K562 (cell line): ENCODE data around the gene NT5C1B. TPM values are rescaled to one million over a fixed set of nuclear protein-coding genes. Genes with fewer than 3 reads are reported as not detected.

Experiments
- ATAC-seq: fragments of 200-7000 bp; cut with Tn5 transposase; 3 replicates; pipeline ENCODE4 v1.9.1; 2020; ENCODE audit warnings: moderate library complexity
- BruUV-seq: library from RNA; stranded (reverse); fragments of 400-500 nt; replicated peaks from 2 replicates; lab custom pipeline; 2021; lab: Mats Ljungman, UMichigan
- CTCF ChIA-PET: fragments of 300-600 bp; formaldehyde crosslinking; extraction: SDS; loops from one replicate; lab custom pipeline; 2021; ENCODE audit warnings: low intra/inter-chr PET ratio; lab: Yijun Ruan, JAX
- POLR2A ChIA-PET: fragments of 300-600, 350-650 bp; sonication (Branson Sonifier 250); formaldehyde crosslinking; extraction: SDS; loops from one replicate; lab custom pipeline; 2021; ENCODE audit warnings: antibody characterized with exemption, inconsistent platforms; lab: Yijun Ruan, JAX
- DNase-seq, 4 experiments: peaks; one replicate each; pipeline versions ENCODE4 v3.0.0 to v3.0.0-alpha.2; 2011 to 2018; ENCODE audit warnings: low spot score in 3 of 4, mixed read lengths in 3 of 4; ENCODE audit errors: extremely low read depth in 1 of 4
- FAIRE-seq: peaks from 2 replicates; lab custom pipeline; 2011; peaks lifted over from hg19 to GRCh38; lab: Jason Lieb, UNC
- H2AFZ ChIP-seq: 2 replicates; pipeline ENCODE4 v1.6.0; 2011; ENCODE audit warnings: low read depth, low read length, control low read depth, inconsistent platforms
- H3K27ac ChIP-seq: fragments of 200-600 bp; 3 replicates; pipeline ENCODE4 v1.8.0; 2011; ENCODE audit warnings: low read depth, mild to moderate bottlenecking, control low read depth, inconsistent platforms, low read length, moderate library complexity, mixed read lengths; ENCODE audit errors: extremely low read depth
- H3K27me3 ChIP-seq, 2 experiments: fragments of 300-600 bp in 1 of 2; 2 replicates in 1 of 2; 3 replicates in 1 of 2; pipeline versions ENCODE4 v1.6.0 to v1.8.0; 2011; ENCODE audit warnings: inconsistent platforms in 2 of 2, low read length in 2 of 2, mild to moderate bottlenecking in 1 of 2, mixed read lengths in 1 of 2, moderate library complexity in 1 of 2; ENCODE audit not compliant: control insufficient read depth in 2 of 2, insufficient read depth in 2 of 2
- H3K36me3 ChIP-seq: fragments of 300-600 bp; 3 replicates; pipeline ENCODE4 v1.8.0; 2011; ENCODE audit warnings: mild to moderate bottlenecking, low read length, inconsistent platforms; ENCODE audit not compliant: control insufficient read depth, insufficient read depth
- H3K4me1 ChIP-seq, 2 experiments: fragments of 200-600 bp in 1 of 2; replicated peaks in 1 of 2; 2 replicates in 1 of 2; 3 replicates in 1 of 2; pipeline versions ENCODE4 v1.5.1 to v1.8.0; 2011; ENCODE audit warnings: inconsistent platforms in 2 of 2, low read length in 2 of 2, mild to moderate bottlenecking in 1 of 2, mixed read lengths in 1 of 2, moderate library complexity in 1 of 2; ENCODE audit not compliant: control insufficient read depth in 2 of 2, insufficient read depth in 2 of 2
- H3K4me2 ChIP-seq: 2 replicates; pipeline ENCODE4 v1.6.1; 2011; ENCODE audit warnings: low read length, control low read depth, inconsistent platforms, mixed read lengths; ENCODE audit not compliant: insufficient read depth
- H3K4me3 ChIP-seq: fragments of 200-600 bp; sonication (generic), shearing (Covaris generic); 2 replicates; pipeline ENCODE4 v1.5.1; 2016; ENCODE audit warnings: control low read depth, inconsistent platforms
- H3K79me2 ChIP-seq: fragments of 200-600 bp; 3 replicates; pipeline ENCODE4 v1.8.0; 2011; ENCODE audit warnings: low read length, inconsistent platforms; ENCODE audit not compliant: control insufficient read depth, insufficient read depth
- H3K9ac ChIP-seq, 2 experiments: 2 replicates each; pipeline versions ENCODE4 v1.6.0 to v1.6.1; 2011; ENCODE audit warnings: low read depth in 2 of 2, low read length in 2 of 2, control low read depth in 1 of 2, inconsistent platforms in 1 of 2, mild to moderate bottlenecking in 1 of 2, mixed read lengths in 1 of 2; ENCODE audit not compliant: insufficient read depth in 1 of 2
- H3K9me1 ChIP-seq: one replicate; pipeline ENCODE4 v1.6.0; 2011; ENCODE audit warnings: inconsistent platforms, mild to moderate bottlenecking, low read length, moderate library complexity; ENCODE audit not compliant: control insufficient read depth, insufficient read depth
- H3K9me3 ChIP-seq: replicated peaks from 2 replicates; pipeline ENCODE4 v1.5.1; 2011; ENCODE audit warnings: low read depth, low read length, inconsistent platforms; ENCODE audit not compliant: control insufficient read depth, insufficient read depth
- H4K20me1 ChIP-seq: replicated peaks from 2 replicates; pipeline ENCODE4 v1.6.1; 2011; ENCODE audit warnings: low read length, inconsistent platforms, mixed read lengths; ENCODE audit not compliant: control insufficient read depth, insufficient read depth
- ATF7 ChIP-seq: fragments of 450-650 bp; IDR thresholded peaks from 2 replicates; pipeline ENCODE4 v1.7.1; 2014; ENCODE audit warnings: mild to moderate bottlenecking, moderate library complexity
- EP300 ChIP-seq: IDR thresholded peaks from 2 replicates; pipeline ENCODE4 v1.6.1; 2012; ENCODE audit warnings: low read length, improper control_type of control experiment
- PATZ1 ChIP-seq: fragments of 250-450 bp; sonication (Bioruptor Pico); IDR thresholded peaks from 2 replicates; pipeline ENCODE4 v1.5.0; 2020; ENCODE audit warnings: mild to moderate bottlenecking, borderline replicate concordance
- SMAD3 ChIP-seq: fragments of 450-650 bp; formaldehyde crosslinking; conservative IDR thresholded peaks from 2 replicates; pipeline ENCODE4 v1.4.0; 2020; ENCODE audit warnings: mild to moderate bottlenecking
- THRA ChIP-seq: fragments of 450-650 bp; IDR thresholded peaks from 2 replicates; pipeline ENCODE4 v1.6.1; 2017; ENCODE audit warnings: mild to moderate bottlenecking, moderate library complexity
- ZNF282 ChIP-seq: sonication (generic); formaldehyde crosslinking; IDR thresholded peaks from 2 replicates; pipeline ENCODE4 v1.8.1; 2023; ENCODE audit warnings: missing genetic modification reagents
- ZNF785 ChIP-seq: fragments of 250-450 bp; sonication (Bioruptor Pico); IDR thresholded peaks from 2 replicates; pipeline ENCODE4 v1.4.0; 2020; ENCODE audit warnings: mild to moderate bottlenecking
- WGBS: fragments of 100-300 bp; shearing (Covaris generic); methylation state at CpG from one replicate; pipeline ENCODE4 v1.1.6; 2016; ENCODE audit warnings: low coverage, mixed read lengths; ENCODE audit not compliant: insufficient coverage; ENCODE audit errors: missing lambda C conversion rate; 5-methylcytosine and 5-hydroxymethylcytosine counted together
- in situ Hi-C: fragments of 300-500 bp; cut with MboI; formaldehyde crosslinking; loops from 4 replicates; pipeline ENCODE4 v1.15.0; 2018; ENCODE audit warnings: inconsistent platforms, mixed read lengths
- intact Hi-C: fragments of 100-400 bp; cut with micrococcal nuclease; formaldehyde crosslinking; loops from 2 replicates; pipeline ENCODE4 v1.14.2; 2022
- polyA plus RNA-seq, 8 experiments: library from polyadenylated mRNA; depleted of rRNA in 4 of 8; stranded (reverse) in 5 of 8; unstranded in 3 of 8; fragments of >200 nt; fragmentation: Nextera tagmentation in 2 of 8; fragmentation: Illumina TruSeq in 1 of 8; extraction: Ambion mirVana in 2 of 8; extraction: Trizol in 1 of 8; gene quantifications; 2 replicates each; pipeline versions ENCODE4 v1.2.1 to v1.2.3, GENCODE V29; 2011 to 2014; ENCODE audit warnings: inconsistent platforms in 1 of 8, missing spikeins in 1 of 8
- total RNA-seq, 7 experiments: library from RNA; depleted of rRNA in 6 of 7; stranded (reverse); fragments of >200 nt in 6 of 7; fragmentation: Illumina TruSeq in 2 of 7; extraction: Trizol in 2 of 7; gene quantifications; 2 replicates each; pipeline versions ENCODE4 v1.2.1 to v1.2.3, GENCODE V29; 2011 to 2021; ENCODE audit warnings: low replicate concordance in 1 of 7

NT5C1B gene
- total and polyA plus RNA-seq, 9 of the 15 experiments (the other 6 are each of a cell fraction or from before 2014, with no cell fraction given) = 0.07 TPM; not detected in 8

GRCh38 chr2:18596993-18597392, 7.6 kb upstream of the NT5C1B start:
- Histone ChIP-seq H3K27ac (no peak overlapping the region), H3K4me2 (no peak overlapping the region), H3K9ac (no peak overlapping the region), H3K4me1 (no peaks in the 10 kb centered on the region), H3K9me1 (no peaks in the 10 kb centered on the region), H3K79me2 (no peaks in the 10 kb centered on the region), H3K4me3 (no peak overlapping the region), H3K27me3 (no peaks in the 10 kb centered on the region), H2AFZ (no peak overlapping the region), H3K9me3 (no peaks in the 10 kb centered on the region), H4K20me1 (no peaks in the 10 kb centered on the region), H3K36me3 (no peaks in the 10 kb centered on the region)
- ChIA-PET POLR2A (no interaction called here), CTCF (no interaction called here)
- no peak for DNase-seq
- no peak for FAIRE-seq
- WGBS = 0% methylated on average over 3 of the region's 3 CpGs
- TF ChIP-seq THRA (no peak), PATZ1 (CRISPR knock-in tag) (no peak), SMAD3 (CRISPR knock-in tag) (no peak), EP300 (no peak), ATF7 (no peak), ZNF785 (CRISPR knock-in tag) (no peak), ZNF282 (CRISPR knock-in tag) (no peak)
- intact Hi-C loops (no loop called here), in situ Hi-C loops (no loop called here)
- ATAC-seq = no peak
- BruUV-seq = no TSS peak
